ELF-1 (cell line): ENCODE results near the gene STX18.
"Not testable (repeated sequence)": the region's sequence is repeated elsewhere in the genome, so short reads cannot be mapped to it uniquely, and the experiment has no call there.

Experiments used
- DNase-seq: peaks from one replicate; pipeline ENCODE4 v3.0.0-alpha.2; 2016; ENCODE audit warnings: low read depth, low spot score

Gene STX18

DNA sequence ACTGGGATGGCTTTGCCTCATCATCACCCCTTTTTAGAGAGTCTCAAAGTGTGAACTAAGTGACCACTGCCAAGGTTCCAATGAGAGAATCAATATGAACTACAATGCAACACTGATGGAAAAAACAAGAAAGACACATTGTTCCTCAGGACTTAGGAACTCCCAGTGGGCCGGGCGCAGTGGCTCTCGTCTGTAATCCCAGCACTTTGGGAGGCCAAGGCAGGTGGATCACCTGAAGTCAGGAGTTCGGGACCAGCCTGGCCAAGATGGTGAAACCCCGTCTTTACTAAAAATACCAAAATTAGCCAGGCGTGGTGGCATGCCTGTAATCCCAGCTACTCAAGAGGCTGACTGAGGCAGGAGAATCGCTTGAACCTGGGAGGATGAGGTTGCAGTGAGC is 119.7 kb downstream of the STX18 start:
- not testable (repeated sequence) for DNase-seq

DNA sequence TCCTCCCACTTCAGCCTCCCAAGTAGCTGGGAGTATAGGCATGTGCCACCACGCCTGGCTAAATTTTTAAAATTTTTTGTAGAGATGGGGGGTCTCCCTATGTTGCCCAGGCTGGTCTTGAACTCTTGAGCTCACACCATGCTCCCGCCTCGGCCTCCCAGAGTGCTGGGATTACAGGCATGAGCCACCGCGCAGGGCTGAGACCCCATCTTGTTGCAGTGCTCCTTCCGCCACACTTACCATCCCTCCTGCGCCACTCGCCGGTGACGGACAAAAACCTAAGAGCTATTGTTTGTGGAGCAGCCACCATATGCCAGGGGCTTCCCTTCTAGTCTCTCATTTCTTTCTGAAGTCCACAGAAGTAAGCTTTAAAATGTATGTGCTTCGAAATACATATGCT is 120.5 kb downstream of the STX18 start:
- no peak for DNase-seq

DNA sequence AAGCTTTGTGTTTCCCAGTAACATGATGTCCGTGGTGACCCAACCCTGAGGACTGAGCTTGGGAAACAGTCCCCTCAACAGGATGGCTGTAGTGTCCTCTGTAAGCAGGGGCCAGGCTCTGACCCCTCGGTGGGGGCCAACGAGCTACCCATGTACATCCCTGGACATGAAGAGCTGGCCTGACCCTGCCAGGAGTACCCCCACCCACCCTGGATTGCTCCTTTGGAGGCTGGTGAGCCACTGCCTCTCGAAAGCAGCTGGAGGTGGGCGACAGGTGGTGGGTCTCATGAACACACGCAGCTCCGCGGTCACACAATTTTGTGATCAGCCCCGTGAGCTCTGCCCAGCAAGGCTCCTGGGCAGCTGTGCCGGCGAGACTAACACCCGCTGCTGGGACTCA is 121.4 kb downstream of the STX18 start:
- DNase-seq: no peak

DNA sequence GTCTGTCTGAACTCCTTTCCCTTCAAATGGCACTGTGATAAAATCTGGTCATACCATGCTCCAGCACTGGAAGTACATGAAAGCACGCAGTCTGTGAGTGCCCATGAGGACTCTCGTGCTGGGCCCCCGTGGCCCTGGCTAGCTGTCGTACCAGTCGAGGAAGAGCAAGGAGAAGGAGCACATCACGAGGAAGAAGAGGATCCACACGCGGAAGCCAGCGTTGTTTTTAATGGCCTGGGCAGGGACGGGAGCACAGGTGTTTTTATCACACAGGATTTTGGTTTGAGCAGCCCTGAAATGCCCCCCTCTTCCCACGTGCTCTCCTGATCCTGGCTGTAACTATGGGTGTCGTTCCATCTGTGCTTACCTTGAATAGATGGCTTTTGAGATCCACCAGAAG is 122.0 kb downstream of the STX18 start:
- no peak for DNase-seq

DNA sequence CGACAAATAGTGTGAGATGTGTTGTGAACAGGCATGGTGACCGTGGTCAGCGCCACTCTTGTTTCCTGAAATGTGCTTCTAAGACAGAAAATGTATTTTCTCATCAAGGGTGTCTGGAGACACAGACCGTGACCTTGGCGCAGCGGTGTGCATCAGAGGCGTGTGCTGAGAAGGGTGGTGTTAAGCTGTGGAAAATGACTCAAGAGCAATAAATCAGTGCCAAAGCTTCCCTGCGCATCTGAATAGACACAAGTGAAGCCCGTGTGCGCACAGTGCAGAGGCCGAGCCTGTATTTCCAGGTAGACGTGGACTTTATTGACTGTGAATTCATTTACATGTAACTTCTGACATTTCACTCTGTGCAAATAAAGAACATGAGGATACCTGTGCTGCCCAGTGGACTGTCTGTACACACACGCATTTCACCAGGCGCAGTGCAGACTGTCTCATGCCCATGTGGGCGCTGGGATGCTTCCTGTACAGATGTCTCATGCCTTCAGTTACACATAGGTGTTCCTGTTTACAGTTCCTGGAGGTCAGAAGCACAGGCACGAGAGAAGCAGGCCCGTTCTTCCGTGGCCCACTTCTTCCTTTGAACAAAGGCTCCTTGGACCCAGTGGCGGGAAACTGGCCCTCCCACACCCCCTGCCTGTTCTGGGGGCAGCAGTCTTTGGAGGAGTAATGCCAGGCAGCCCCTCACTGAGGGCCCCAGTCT is 123.0 kb downstream of the STX18 start:
- DNase-seq: no peak

DNA sequence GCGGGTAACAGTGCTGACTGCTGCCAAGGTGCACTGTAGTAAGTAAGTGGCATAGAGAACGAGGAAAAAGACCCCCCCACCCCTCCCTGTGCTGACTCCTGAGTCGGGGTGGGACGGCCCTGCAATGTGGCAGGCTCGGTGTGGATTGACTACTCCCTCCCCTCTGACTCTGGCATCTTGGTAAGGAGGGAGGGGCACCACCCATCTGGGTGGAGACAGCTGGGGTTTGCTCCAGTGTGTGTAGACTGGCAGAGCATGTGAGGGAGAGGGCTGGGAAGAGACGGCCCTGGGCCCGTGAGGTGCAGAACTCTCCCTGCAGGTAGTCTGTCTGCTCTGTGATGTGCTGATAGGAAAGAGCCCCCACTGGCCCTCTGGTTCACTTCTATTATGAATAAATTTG is 124.0 kb downstream of the STX18 start:
- no peak for DNase-seq

DNA sequence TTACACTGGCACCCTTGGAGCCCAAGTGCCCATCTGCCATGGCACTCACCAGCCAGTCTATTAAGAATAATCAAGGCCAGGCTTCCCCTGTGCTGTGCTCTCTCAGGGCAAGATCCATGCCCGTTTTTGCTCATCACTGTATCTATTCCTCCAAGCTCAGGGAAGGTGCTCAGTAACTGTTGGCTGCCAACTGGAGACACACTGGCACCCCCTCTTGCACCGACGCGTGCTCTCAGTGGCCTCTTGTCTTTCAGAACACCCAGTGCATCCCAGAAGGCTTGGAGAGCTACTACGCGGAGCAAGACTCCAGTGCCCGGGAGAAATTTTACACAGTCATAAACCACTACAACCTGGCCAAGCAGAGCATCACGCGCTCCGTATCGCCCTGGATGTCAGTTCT is 124.9 kb downstream of the STX18 start:
- DNase-seq: no peak

DNA sequence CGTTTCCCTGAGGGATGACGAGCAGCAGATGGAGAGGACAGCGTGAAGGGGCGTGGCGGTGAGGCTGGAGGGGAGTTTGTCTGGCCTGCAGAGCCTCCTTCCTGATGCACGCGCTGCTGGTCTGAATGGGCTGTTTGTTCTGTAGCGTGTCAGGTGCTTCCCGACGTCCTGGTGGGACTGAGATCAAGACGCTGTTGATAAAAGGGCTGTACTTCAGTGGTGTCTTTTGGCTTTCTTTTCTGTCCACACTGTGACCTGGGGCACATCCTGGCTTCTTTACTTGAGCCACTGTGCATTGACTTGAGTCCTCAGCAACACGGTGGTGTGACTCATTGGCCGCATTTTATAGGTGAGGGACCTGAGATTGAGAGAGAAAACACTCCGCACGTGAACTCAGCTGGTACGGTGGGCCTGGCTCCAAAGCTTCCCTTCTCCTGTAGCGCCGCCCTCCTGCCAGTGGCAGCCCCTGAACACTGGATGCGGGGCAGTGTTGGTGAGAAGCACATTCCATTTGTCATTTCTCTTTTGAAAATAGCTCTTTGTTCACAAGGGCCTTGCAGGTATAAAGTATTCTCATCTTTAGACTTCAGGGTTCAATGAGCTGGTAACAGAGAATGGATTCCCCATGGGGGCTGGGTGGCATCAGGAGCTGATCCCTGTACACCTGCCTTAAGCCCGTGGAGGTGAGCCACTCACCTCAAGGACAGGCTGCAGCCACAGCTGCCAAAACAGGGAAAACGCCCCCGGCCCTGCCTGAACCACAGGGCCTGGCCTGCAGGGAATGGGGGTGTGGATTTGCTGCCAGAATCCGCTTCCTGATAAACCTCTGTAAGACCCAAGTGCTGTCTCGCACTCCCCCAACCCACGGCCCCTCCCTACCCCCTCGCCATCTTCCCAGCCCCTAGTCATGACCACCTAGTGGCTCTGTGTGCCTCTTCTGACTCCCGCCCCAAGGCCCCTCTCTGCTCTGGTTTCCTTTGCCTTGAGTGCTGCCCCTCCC is 125.7 kb downstream of the STX18 start:
- no peak for DNase-seq

DNA sequence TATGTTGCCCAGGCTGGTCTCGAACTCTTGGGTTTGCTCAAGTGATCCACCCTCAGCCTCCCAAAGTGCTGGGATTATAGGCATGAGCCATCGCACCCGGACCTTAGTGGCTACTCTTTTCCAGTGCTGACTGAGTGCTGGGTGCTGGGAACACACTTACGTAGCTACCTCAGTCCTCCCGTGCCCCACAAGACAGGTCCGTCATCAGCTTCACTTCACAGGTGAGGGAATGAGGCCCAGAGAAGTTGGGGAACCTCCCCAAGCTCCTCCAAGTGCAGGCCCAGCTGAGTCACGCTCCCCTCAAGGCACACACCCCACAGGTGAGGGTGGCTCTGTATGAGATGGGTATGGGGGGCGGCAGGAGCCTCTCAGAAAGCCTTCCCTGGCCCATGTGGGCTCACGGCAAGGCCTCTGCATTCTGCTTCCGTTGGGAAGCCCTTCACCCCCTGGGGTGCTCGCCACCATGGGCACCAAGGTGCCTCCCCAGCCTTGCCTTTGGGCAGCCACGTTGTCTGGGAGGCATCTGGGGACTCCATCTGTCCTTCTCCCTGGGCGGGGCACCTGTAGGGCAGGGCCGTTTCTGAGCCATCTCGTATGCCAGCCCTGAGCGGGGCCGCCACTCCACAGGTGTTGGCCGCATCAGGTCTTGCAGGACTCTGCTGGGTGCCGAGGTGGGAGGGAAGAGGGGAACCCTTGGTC is 126.6 kb downstream of the STX18 start:
- no peak for DNase-seq

DNA sequence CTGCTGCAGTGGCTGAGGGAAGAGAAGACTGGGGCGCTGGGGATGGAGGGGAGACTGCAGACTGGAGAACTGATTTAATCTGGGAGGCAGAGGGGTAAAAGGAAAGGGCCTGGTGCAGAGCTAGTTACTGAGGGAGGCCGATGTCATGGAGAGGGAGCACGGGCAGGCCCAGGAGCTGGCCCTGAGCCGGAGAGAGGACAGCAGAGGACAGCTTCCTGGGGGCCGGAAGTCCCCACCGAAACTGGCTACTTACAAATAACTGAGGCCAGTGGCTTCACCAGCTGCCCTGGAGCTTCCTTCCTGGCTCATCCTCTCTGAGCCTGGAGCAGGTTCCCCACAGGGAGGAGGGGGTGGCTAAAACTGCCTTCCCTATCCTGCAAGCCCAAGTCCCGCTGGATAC is 128.0 kb downstream of the STX18 start:
- DNase-seq: no peak

DNA sequence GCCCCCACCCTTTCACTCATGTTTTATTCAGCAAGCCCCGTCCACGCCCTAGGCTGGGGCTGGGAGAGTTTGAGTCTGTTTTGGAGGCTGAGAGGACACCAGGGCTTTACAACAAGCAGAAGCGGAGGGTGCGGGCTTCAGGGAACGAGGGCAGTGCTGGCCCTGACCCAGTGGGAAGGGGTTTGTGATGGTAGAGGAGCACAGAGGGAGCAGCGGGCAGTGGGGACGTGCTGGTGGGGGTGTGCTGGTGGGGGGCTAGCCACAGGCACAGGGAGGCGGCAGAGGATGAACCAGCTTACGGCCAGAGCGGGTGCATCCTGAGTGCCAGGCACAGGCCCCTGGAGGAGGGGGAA is 128.5 kb downstream of the STX18 start:
- no peak for DNase-seq

DNA sequence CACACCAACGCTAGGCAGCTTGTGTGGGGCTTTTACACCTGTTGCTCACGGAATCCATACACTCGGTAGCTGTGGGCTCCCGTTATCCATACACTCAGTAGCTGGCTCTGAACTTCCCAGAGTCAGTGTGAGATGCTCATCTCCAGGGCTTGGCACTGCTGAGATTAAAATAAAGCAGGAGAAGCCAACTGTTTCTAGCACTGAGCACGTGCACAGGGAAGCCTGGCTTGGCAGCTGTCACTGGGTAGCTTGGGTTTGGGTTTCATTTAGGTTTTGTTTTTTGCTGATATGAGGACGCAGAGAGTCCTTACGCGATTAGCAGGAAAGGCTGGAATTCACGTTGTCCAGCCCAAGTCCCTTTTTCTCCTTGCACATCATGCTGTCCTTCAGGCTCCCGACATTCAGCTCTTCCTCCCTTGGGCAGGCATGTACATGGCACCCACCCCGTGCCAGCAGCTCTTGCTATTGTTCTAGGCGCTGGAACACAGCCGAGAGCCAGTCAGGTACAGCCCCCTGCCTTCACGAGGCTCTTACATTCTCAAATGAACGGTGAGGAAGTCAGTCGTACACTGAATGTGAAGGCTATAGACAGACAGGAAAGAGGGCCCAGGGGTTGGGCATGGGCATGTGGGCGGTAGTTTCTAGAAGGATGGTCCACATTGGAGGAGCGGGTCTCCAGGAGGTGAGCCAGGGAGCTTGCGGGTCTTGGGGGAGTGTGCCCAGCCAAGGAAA is 129.0 kb downstream of the STX18 start:
- no peak for DNase-seq

DNA sequence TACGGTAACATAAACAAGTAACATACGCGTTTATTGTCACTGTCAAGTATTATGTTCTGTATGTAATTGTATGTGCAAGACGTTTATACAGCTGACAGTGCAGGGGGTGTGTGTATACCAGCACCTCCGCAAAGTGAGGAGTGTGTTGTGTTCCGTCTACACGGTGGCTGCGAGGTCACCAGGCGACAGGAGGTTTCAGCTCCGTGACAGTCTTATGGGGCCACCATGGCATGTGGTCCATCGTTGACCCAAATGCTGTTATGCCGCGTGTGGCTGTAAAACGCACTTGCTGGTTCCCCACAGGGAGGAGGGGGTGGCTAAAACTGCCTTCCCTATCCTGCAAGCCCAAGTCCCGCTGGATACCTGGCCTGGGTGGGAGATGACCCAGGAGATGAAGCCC is 129.9 kb downstream of the STX18 start:
- DNase-seq: no peak

DNA sequence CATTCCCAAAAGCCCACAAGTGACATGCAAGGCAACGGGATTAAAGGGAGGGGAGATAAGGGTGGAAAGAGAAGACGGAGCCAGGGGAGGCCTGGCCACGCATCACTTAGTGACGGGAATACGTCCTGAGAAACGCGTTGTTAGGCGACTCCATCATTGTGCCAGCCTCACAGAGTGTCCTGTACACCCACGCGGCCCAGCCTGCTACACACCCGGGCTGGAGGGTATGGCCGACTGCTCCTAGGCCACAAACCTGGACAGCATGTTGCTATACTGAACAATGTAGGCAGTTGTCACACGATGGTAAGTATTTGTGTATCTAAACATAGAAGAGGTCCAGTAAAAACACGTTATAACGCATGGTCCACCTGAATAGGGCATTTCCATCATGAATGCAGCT is 131.6 kb downstream of the STX18 start:
- no peak for DNase-seq

DNA sequence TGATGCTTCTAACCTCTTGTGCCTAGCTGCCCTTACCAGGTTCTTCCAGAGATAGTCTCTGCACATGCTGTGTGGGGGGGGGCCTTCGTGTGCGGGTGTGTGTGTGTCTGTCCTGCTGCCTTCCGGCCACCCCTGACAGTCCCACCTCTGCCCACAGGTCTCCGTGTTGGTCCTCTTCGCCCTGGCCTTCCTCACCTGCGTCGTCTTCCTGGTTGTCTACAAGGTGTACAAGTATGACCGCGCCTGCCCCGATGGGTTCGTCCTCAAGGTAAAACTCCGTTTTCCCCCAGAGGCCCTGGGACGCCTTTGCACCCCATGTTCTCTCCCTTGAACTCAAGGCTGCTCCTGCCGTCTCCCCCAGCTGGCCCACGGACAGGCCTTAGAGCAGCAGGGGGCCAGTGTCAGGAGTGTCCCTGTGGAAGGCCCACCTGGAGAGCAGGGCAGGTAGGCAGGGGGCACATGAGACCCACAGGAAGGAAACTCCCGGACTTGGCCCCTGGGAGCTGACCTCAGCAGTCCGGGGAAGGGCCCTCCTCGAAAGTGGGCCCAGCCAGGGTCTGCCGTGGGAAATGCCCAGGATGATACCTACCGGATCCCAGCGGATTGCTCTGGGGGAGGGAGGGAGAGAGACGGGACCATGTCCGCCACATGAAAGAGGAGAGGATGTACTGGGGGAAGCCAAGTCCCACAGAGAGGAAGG is 132.3 kb downstream of the STX18 start:
- no peak for DNase-seq

DNA sequence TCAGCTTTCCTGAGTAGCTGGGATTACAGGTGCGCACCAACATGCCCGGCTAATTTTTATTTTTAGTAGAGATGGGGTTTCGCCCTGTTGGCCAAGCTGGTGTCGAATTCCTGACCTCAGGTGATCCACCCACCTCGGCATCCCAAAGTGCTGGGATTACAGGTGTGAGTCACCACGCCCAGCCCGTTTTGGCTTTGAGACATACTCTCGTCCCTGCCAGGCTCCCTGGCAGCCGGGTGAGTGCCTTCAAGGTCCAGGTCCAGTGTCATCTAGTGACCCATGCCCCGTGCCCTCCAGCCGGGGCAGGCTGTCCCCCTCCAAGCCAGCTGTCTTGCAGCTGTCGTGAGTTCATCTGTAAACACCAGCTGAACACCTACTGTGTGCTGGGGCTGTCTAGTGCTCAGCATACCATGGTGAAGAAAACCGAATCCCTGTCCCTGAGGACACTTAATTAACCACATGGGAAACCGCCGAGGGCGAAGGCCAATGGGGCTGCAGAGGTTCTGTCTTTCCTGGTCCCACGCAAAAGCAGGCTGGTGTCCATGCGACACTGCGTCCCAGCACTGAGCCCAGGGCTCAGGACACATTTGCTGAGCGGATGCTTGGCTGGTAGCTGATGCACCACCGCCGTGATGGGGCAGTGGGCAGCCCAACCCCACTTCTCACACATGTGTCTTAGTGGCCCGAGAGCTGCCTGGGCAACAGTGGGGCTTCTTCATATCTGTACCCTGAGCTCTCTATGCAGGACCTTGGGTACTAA is 133.1 kb downstream of the STX18 start:
- DNase-seq: no peak

DNA sequence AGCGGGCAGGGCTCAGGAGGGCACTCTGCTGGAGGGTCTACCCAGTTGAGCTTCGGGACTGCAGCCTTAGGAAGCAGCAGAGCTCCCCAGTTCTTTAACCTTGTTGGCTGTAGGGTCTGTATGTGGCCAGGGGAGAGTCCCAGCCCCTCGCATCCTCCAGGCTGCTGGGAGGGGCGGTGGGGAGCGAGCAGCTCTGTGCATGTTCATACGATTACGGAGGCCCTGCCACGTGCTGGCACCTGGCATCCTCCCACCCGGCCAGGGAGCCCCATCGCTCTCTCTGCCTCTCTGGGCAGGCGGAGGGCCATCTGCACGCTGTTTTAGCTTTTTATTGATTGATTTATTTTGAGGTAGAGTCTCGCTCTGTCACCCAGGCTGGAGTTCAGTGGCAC is 133.7 kb downstream of the STX18 start:
- no peak for DNase-seq

DNA sequence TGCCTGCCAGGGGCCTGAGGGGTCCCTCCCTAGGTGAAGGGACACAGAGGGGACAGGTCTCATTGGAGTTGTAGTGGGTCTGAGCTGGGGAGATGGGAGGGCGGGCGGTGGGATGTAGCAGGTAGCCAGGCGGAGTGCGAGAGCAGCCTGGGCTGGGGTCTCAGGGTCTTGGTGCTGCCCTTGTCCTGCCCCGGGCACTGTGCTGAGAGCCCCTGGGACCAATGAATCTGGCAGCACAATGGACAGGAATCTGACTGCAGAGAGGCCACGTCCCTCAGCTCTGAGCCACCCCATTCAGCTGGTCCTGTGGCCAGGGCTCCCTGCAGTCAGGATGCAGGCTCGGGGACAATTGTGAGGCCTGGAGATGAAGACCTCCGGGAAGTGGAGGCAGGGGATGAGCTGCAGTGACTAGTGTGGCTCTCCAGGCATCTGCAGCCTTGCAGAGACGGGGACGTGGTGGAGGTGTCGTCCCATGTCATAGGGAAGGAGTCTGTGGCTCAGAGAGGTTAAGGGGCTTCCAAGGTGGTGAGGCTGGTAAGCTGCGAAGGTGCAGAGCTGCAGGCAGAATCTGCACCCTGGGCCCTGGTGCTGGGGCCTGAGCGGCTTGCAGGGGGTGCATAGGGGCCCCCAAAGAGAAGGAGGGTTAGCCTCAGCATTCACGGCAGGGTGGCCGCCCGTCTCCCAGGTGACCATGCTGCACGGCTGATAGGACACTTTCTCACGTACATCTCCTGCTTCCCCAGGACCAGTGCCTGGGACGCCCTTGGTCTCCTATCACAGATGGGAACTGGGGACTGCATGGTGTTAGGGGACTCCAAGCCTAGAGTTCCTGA is 134.3 kb downstream of the STX18 start:
- DNase-seq: no peak
